GM13977 (cell line): ENCODE measurements around the gene MRGPRE.

Experiments
- DNase-seq: peaks from one replicate; pipeline ENCODE4 v3.0.0; 2012; ENCODE audit warnings: low spot score
- in situ Hi-C: fragments of 300-500 bp; cut with MboI; formaldehyde crosslinking; loops from one replicate; pipeline ENCODE4 v1.12.0; 2022; ENCODE audit warnings: low sequenced_read_pairs, low pct_unique_long_range_greater_than_20kb, mixed read lengths, inconsistent platforms; ENCODE audit not compliant: unreplicated experiment
- TF ChIP-seq, protein P1 (sequence below): IDR thresholded peaks from 2 replicates; pipeline ENCODE4 v1.5.1; 2012; ENCODE audit warnings: mild to moderate bottlenecking, control low read depth; ENCODE audit not compliant: insufficient read depth; ENCODE audit errors: extremely low read depth, missing control alignments

The MRGPRE gene

DNA sequence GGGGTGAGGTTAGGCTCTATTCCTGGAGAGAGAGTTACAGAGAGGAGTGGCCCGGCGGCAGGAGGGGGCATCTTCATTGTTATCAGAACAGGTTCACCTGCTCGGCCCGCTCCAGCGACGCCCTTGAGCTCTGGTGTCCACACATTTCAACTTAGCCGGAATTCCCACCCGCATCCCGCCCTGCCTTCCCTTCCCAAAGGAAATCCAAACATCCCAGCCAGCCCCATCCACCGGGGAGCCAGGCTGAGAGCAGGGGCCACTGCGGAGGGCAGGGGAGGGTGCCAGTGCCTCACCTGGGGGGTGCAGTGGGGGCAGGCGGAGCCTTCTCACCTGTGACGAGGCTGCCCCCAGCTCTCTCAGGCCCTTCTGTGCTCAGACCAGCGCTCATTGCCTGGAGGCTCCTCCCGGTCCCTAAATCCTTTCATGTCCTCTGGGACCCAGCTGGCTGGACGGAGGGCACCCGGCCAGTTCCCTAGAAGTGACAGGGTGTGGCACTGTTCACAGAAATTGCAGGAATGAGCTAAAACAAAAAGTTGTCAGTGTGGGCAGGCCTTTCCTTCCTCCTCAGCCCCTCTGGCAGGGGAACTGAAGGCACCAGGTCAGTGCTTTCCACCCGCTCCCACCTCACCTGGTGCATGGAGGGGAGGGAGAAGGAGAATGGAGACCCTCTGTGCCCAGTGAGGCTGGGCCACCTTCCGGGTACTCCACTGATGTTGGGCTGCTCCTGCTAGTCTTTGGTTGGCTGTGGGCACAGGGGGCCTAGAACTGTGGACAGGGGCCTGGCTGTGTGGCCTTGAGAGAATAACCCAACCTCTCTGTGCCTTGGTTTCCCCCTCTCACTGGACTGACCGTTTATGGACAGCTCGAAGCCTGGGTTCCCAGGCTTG lies 11.5 kb downstream of the MRGPRE start:
- DNase-seq: no peak
- TF ChIP-seq, protein P1, sequence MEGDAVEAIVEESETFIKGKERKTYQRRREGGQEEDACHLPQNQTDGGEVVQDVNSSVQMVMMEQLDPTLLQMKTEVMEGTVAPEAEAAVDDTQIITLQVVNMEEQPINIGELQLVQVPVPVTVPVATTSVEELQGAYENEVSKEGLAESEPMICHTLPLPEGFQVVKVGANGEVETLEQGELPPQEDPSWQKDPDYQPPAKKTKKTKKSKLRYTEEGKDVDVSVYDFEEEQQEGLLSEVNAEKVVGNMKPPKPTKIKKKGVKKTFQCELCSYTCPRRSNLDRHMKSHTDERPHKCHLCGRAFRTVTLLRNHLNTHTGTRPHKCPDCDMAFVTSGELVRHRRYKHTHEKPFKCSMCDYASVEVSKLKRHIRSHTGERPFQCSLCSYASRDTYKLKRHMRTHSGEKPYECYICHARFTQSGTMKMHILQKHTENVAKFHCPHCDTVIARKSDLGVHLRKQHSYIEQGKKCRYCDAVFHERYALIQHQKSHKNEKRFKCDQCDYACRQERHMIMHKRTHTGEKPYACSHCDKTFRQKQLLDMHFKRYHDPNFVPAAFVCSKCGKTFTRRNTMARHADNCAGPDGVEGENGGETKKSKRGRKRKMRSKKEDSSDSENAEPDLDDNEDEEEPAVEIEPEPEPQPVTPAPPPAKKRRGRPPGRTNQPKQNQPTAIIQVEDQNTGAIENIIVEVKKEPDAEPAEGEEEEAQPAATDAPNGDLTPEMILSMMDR: no peak
- in situ Hi-C loops: no loop called here

DNA sequence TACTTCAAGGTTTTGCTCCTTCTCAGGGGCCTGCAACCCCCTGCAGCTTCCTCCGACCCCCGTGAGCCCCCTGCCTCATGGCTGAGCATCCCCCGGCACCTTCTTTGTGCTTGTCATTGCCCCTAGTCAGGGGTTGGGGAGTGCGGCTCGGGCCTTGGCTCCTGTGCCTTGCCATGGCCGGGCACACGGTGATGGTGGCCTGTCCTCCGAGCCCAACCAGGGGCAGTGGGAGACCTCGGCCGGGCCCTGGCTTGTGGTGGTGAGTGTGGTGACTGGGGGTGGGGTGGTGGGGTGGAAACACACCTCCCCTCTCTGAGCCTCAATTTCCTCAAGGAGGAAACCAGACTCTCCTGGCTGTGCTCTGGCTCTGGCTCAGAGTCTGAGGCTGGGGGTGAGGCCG lies 12.1 kb downstream of the MRGPRE start:
- TF ChIP-seq, protein P1: no peak
- in situ Hi-C loops: no loop called here
- DNase-seq: no peak

DNA sequence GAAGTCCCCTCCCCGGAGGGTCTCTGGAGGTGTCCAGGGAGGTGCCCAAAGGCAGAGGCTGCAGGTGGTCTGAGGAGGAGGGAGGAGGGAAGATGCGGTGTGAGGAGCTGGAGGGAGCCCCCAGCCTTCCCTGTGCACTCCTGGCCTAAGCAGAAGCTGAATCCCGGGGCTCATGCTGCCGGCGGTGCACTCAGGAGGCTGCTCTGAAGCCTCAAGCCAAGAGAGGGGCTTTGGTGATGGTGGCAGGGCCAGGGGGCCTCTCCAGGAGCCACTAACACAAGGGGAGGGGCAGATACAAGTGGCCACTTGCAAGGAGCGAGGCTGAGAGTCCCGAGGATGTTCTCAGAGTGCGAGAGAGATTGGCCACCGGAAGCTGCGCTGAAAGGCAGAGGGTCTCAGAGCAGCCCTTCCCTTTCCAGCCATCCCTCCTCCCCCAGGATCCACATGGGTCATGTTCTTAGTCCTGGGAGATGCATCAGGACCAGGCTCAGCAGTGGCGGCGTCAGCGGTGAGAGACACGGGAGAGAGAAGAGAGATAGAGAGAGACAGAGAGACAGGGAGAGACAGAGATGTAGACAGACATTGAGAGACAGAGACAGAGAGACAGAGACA lies 12.8 kb downstream of the MRGPRE start:
- in situ Hi-C loops: no loop called here
- DNase-seq: no peak

DNA sequence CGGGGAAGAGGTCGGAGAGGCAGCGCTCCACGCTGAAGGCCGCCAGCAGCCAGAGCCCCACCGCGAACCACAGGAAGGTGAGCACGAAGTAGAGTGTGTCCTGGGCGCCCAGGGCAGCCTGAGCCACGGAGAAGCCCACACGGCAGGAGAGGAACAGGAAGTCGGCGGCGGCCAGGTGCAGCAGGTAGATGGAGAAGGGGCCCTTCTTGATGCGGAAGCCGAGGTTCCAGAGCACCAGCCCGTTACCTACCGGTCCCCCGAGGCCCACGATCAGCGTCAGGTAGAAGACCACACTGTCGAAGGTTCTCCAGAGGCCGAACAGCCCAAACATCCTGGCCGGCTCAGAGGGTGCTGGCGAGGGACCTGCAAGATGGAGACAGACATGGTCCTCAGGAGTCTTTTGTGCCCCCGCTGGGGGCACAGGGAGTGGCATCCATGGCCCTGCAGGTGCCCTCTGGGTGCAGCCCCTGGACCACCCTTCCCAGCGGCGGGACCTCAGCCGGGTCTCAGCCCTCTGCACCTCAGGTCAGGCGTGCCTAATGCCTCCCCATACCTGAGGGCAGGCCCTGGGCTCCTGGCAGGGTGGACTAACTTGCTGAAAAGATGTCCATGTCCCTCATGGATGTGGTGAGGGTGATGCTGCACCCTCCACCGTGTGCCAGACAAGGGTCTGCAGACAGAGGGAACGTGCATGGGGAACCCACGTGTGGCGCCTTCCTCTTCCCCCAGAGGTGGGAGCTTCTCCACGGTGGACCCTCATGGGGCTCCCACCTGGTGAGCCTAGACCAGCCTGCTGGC lies 13.5 kb downstream of the MRGPRE start, which contains the start of gene MRGPRG:
Gene MRGPRG (minus strand): TSS at position 331 of the 798 bp plus-strand sequence. CDS start 0 bp downstream, at position 331.
- TF ChIP-seq, protein P1: no peak
- in situ Hi-C loops: no loop called here

More for the DNA sequence above, 12.8 kb downstream of the MRGPRE start:
- TF ChIP-seq, protein P1: no peak

DNA sequence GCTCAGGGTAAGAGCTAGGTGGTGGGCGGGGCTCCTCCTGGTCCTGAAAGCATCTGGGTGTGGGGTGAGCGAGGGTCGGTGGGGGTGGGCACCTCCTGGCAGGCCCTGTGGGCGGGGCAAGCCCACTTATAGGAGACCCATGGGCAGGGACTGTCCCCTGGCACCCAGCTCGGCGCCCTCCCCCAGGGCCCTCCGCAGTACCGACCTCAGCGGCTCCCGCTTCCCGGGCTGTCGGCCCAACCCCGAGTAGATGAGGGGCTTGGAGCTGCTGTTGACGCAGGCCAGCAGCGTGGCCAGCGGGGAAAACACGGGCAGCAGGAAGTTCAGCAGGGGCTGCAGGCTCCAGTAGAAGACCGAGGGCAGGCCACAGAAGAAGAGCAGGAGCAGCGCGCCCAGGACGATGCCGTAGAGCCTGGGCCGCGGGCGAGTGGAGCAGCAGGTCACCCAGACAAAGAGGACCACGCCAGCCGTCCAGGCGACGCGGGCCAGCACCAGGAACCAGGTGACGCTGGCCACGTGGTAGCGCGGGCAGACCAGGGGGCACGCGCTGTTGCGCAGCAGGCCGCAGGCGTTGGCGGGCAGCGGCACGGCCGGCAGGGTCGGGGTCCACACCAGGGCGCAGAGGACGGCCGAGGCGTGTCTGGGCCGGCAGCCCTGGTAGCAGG lies 14.3 kb downstream of the MRGPRE start:
- no peak for DNase-seq
- in situ Hi-C loops: no loop called here
- TF ChIP-seq, protein P1: no peak

More for the DNA sequence above, 13.5 kb downstream of the MRGPRE start, which contains the start of gene MRGPRG:
- DNase-seq: no peak
